ENCODE measurements around the gene RPS6KA2.

- TF ChIP-seq, protein P1, sequence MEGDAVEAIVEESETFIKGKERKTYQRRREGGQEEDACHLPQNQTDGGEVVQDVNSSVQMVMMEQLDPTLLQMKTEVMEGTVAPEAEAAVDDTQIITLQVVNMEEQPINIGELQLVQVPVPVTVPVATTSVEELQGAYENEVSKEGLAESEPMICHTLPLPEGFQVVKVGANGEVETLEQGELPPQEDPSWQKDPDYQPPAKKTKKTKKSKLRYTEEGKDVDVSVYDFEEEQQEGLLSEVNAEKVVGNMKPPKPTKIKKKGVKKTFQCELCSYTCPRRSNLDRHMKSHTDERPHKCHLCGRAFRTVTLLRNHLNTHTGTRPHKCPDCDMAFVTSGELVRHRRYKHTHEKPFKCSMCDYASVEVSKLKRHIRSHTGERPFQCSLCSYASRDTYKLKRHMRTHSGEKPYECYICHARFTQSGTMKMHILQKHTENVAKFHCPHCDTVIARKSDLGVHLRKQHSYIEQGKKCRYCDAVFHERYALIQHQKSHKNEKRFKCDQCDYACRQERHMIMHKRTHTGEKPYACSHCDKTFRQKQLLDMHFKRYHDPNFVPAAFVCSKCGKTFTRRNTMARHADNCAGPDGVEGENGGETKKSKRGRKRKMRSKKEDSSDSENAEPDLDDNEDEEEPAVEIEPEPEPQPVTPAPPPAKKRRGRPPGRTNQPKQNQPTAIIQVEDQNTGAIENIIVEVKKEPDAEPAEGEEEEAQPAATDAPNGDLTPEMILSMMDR (IDR thresholded peaks at IDR 0.05), result peak in 1 of 3 donors; percentile 76
- TF ChIP-seq POLR2A (IDR thresholded peaks at IDR 0.05), result no peak
These were observed 245.1 kb downstream of the RPS6KA2 start for GRCh38 chr6:166381733-166382499.
